ENCODE measurements around the gene GNG13. TPM values are rescaled to one million over a fixed set of nuclear protein-coding genes. Genes with fewer than 3 reads are reported as not detected.
A peak's percentile ranks its signal among the peaks of the same experiment; 100 is the strongest.
"Not testable (repeated sequence)": the region's sequence is repeated elsewhere in the genome, so short reads cannot be mapped to it uniquely, and the experiment has no call there.

The GNG13 gene
- total and polyA plus RNA-seq, 5 donors: not detected

DNA sequence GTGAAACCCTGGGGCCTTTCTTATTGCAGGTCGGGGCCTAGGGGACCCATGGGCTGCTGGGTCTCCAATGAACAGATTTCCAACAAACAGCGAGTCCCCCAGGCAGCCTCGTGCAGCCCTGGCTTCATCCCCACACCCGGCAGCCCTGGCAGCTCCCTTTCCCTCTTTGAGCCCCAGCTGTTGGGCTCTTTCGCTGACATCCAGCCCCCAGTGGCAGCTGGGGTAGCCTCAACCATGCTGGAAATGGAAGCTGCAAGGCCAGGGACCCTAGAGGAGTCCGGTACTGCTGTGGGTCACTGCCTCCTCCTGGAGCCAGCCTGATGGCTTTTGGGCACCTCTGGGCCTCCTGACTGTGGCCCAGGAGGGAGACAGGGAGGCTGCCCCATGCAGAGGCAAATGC lies 18.3 kb downstream of the GNG13 start:
- DNase-seq: no peak
- H3K9me3 ChIP-seq (ENCODE audit: control insufficient read depth, low read length): no peaks in the 10 kb centered on the region
- WGBS: 53% methylated on average over 6 of the region's 6 CpGs
- no peak overlapping the region for H3K4me3 ChIP-seq (ENCODE audit: low read length)
- no peaks in the 10 kb centered on the region for H3K4me1 ChIP-seq (ENCODE audit: control insufficient read depth, insufficient read depth, low read length)
- intact Hi-C loops (cut with DNase I): loop anchor here in 1 of 4 donors (10.0 kb wide), 1 partner anchor 67 kb away; the partner anchor contains the start of gene METRN
- H3K27me3 ChIP-seq (ENCODE audit: control insufficient read depth, insufficient read depth): no peaks in the 10 kb centered on the region
- ATAC-seq: no peak
- no peak overlapping the region for H3K27ac ChIP-seq (ENCODE audit: low read length)

DNA sequence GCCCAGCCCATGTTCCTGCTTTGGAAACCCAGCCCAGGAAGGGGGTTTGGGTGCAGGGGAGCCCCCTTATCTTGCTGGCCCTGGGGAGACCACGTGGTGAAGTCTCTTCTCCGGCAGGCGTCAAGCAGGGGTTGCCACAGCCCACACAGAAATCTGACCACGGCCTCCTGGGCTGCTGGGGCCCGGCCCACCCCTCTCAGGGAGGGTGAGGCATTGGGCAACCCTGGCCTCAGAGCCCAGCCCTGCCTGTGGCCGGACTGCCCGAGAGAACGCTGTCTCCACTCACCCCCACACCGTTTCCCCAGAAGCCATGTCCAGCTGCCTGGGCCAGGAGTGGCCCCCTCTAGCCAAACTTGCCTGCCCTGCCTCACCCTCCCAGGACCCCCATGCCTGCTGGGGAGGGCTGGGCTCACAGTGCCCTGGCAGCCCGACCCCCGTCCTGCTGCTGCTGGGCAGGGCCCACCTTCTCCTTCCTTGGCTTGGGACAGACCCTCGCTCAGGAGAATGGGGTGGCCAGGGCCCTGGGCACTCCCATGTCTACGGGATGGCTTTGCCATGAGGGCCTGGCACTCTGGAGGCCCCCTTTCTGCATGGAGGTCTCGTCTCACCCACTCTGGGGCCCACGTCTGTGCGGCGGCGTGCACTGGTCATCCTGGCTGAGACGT lies 19.1 kb downstream of the GNG13 start:
- Histone ChIP-seq H3K27me3 (ENCODE audit: control insufficient read depth, insufficient read depth) (no peaks in the 10 kb centered on the region), H3K9me3 (ENCODE audit: control insufficient read depth, low read length) (no peaks in the 10 kb centered on the region), H3K27ac (ENCODE audit: low read length) (no peak overlapping the region), H3K4me1 (ENCODE audit: control insufficient read depth, insufficient read depth, low read length) (no peaks in the 10 kb centered on the region), H3K4me3 (ENCODE audit: low read length) (no peak overlapping the region)
- no peak for ATAC-seq
- intact Hi-C loops (cut with DNase I): loop anchor here in 1 of 4 donors (10.0 kb wide), 1 partner anchor 67 kb away; the partner anchor contains the start of gene METRN
- 70% methylated on average over 19 of the region's 19 CpGs for WGBS
- no peak for DNase-seq

DNA sequence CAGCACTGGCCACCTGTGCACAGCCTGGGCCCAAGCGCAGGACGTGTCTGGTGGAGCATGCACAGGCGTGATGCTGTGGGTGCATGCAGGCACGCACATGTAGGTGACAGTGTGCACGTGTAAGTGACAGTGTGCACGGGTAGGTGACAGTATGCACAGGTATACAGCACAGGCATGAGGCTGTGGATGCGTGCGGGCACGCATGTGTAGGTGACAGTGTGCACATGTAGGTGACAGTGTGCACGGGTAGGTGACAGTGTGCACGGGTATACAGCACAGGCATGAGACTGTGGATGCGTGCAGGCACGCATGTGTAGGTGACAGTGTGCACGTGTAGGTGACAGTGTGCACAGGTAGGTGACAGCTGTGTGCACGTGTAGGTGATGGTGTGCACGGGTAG lies 20.2 kb downstream of the GNG13 start:
- intact Hi-C loops (cut with DNase I): loop anchor here in 1 of 4 donors (10.0 kb wide), 1 partner anchor 65 kb away; the partner anchor contains the start of gene METRN
- no peaks in the 10 kb centered on the region for H3K27me3 ChIP-seq (ENCODE audit: control insufficient read depth, insufficient read depth)
- 87% methylated on average over 16 of the region's 16 CpGs for WGBS
- H3K4me1 ChIP-seq (ENCODE audit: control insufficient read depth, insufficient read depth, low read length): no peaks in the 10 kb centered on the region
- no peak for ATAC-seq
- H3K4me3 ChIP-seq (ENCODE audit: low read length): no peak overlapping the region
- H3K27ac ChIP-seq (ENCODE audit: low read length): no peak overlapping the region
- no peaks in the 10 kb centered on the region for H3K9me3 ChIP-seq (ENCODE audit: control insufficient read depth, low read length)
- no peak for DNase-seq

DNA sequence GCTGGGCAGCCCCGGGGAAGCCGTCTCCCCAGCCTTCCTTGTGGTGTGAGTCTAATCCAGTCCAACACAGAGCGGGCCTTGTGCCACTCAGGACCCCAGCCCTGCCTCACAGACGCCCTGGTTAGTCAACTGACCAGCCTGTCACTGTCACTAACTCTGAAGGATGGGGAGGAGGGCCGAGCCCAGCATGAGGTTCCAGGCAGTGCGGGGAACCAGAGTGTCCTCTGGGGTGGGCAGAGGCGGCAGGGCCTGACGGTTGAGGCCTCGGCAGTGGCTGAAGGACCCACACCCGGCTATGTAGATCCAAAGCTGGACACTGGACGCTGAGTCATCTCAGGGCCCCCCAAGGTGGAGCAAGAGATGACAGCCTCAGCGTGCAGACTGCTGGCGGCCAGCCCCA lies 21.0 kb downstream of the GNG13 start:
- Histone ChIP-seq H3K4me3 (ENCODE audit: low read length) (no peak overlapping the region), H3K27me3 (ENCODE audit: control insufficient read depth, insufficient read depth) (no peaks in the 10 kb centered on the region), H3K9me3 (ENCODE audit: control insufficient read depth, low read length) (no peaks in the 10 kb centered on the region), H3K4me1 (ENCODE audit: control insufficient read depth, insufficient read depth, low read length) (no peaks in the 10 kb centered on the region), H3K27ac (ENCODE audit: low read length) (no peak overlapping the region)
- 64% methylated on average over 13 of the region's 13 CpGs for WGBS
- intact Hi-C loops (cut with DNase I): no loop called here
- ATAC-seq (no peak), DNase-seq (no peak)

DNA sequence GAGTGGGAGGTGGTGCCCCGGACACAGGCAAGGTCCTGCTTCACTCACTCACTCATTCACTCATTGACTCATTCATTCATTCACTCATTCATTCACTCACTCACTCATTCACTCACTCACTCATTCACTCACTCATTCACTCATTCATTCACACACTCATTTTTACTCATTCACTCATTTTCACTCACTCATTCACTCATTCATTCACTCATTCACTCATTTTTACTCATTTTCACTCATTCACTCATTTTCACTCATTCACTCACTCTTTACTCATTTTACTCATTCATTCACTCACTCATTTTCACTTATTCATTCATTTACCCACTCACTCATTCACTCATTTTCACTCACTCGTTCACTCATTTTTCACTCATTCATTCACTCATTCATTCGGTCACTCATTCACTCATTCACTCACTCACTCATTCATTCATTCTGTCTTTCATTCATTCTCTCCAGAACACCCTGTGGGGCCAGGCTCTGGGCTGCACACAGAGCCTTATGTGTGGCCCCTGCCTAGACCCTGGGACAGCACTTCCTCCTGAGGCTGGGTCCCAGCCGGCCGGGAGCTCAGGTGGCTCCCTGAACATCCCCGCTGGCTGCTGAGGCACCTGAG lies 21.5 kb downstream of the GNG13 start:
- no peak overlapping the region for H3K27ac ChIP-seq (ENCODE audit: low read length)
- intact Hi-C loops (cut with DNase I): no loop called here
- H3K27me3 ChIP-seq (ENCODE audit: control insufficient read depth, insufficient read depth): no peaks in the 10 kb centered on the region
- H3K4me1 ChIP-seq (ENCODE audit: control insufficient read depth, insufficient read depth, low read length): no peaks in the 10 kb centered on the region
- no peaks in the 10 kb centered on the region for H3K9me3 ChIP-seq (ENCODE audit: control insufficient read depth, low read length)
- 84% methylated on average over 6 of the region's 6 CpGs for WGBS
- H3K4me3 ChIP-seq (ENCODE audit: low read length): no peak overlapping the region
- ATAC-seq (no peak), DNase-seq (no peak)

DNA sequence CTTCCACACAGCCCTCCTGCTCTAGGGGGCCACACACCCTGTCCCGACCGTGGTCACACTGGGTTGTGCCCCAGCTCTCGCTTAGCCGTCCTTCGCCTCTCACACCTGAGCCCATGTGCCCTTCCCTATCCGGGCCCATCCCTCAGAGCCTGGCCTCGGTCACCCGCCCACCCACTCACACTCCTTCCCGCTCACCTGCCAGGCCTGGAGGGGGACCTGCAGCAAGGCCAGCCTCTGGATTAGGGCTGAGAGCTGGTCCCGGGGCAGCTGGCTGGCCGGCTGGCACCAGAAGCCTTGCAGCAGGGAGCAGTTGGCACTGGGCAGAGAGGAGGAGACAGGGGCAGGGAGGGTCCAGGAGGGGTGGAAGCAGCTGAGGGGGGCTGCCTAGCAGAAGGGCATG lies 22.1 kb downstream of the GNG13 start:
- H3K27me3 ChIP-seq (ENCODE audit: control insufficient read depth, insufficient read depth): no peaks in the 10 kb centered on the region
- intact Hi-C loops (cut with DNase I): no loop called here
- WGBS: 76% methylated on average over 11 of the region's 11 CpGs

DNA sequence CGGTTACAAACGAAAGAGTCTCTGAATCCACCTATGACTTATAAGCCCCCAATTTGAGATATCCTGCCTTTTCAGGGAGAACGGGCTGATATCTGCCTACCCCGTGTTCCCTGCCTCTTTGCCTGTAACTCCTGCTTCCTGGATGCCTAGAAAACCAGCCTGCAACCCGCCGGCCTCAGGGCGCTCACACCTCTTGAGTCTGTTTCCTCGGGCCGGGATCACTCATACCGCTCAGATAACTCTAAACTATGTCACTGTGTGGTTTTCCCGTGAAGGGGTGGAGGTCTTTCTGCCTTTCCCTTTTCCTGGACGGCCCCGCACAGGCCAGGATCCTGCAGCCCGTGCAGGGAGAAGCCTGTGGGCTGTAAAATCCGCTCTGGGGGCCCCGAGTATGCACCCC lies 22.7 kb downstream of the GNG13 start:
- Histone ChIP-seq H3K4me3 (ENCODE audit: low read length) (no peak overlapping the region), H3K9me3 (ENCODE audit: control insufficient read depth, low read length) (no peaks in the 10 kb centered on the region), H3K27me3 (ENCODE audit: control insufficient read depth, insufficient read depth) (no peaks in the 10 kb centered on the region), H3K4me1 (ENCODE audit: control insufficient read depth, insufficient read depth, low read length) (no peaks in the 10 kb centered on the region), H3K27ac (ENCODE audit: low read length) (no peak overlapping the region)
- ATAC-seq (no peak), DNase-seq (no peak)
- intact Hi-C loops (cut with DNase I): no loop called here
- WGBS: 24% methylated on average over 16 of the region's 16 CpGs

More for the DNA sequence above, 22.1 kb downstream of the GNG13 start:
- H3K27ac ChIP-seq (ENCODE audit: low read length): no peak overlapping the region
- H3K4me3 ChIP-seq (ENCODE audit: low read length): no peak overlapping the region
- H3K4me1 ChIP-seq (ENCODE audit: control insufficient read depth, insufficient read depth, low read length): no peaks in the 10 kb centered on the region
- no peak for ATAC-seq
- no peak for DNase-seq
- H3K9me3 ChIP-seq (ENCODE audit: control insufficient read depth, low read length): no peaks in the 10 kb centered on the region

DNA sequence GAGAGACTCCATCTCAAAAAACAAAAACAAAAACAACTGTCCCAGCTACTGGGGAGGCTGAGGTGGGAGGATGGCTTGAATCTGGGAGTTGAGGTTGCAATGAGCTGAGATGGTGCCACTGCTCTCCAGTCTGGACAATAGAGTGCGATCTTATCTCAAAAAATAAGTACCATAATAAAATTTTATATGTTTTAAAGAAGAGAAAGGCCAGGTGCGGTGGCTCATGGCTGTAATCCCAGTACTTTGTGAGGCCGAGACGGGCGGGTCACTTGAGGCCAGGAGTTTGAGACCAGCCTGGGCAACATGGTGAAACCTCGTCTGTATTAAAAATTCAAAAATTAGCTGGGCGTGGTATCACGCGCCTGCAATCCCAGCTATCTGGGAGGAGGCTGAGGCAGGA lies 23.7 kb downstream of the GNG13 start:
- DNase-seq (no peak), ATAC-seq (no peak)
- Histone ChIP-seq H3K27me3 (ENCODE audit: control insufficient read depth, insufficient read depth) (no peaks in the 10 kb centered on the region), H3K4me3 (ENCODE audit: low read length) (no peak overlapping the region), H3K9me3 (ENCODE audit: control insufficient read depth, low read length) (no peaks in the 10 kb centered on the region), H3K4me1 (ENCODE audit: control insufficient read depth, insufficient read depth, low read length) (no peaks in the 10 kb centered on the region), H3K27ac (ENCODE audit: low read length) (no peak overlapping the region)
- WGBS: 92% methylated on average over 9 of the region's 9 CpGs
- intact Hi-C loops (cut with DNase I): no loop called here

DNA sequence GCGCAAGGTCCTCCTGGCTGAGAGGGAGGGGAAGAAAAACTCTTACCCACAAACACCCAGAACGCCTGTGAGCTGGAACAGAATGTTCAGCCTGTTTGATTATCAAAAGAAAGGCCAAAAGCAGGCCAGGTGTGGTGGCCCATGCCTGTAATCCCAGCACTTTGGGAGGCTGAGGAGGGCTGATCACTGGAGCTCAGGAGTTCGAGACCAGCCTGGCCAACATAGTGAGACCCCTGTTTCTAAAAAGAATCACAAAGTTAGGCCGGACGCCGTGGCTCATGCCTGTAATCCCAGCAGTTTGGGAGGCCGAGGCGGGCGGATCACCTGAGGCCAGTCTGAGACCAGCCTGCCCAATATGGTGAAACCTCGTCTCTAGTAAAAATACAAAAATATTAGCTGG lies 24.2 kb downstream of the GNG13 start:
- DNase-seq; H3K27ac ChIP-seq (ENCODE audit: low read length); intact Hi-C loops (cut with DNase I); H3K4me1 ChIP-seq (ENCODE audit: control insufficient read depth, insufficient read depth, low read length); H3K4me3 ChIP-seq (ENCODE audit: low read length); H3K27me3 ChIP-seq (ENCODE audit: control insufficient read depth, insufficient read depth); H3K9me3 ChIP-seq (ENCODE audit: control insufficient read depth, low read length); ATAC-seq: not testable (repeated sequence)
- 86% methylated on average over 10 of the region's 10 CpGs for WGBS

DNA sequence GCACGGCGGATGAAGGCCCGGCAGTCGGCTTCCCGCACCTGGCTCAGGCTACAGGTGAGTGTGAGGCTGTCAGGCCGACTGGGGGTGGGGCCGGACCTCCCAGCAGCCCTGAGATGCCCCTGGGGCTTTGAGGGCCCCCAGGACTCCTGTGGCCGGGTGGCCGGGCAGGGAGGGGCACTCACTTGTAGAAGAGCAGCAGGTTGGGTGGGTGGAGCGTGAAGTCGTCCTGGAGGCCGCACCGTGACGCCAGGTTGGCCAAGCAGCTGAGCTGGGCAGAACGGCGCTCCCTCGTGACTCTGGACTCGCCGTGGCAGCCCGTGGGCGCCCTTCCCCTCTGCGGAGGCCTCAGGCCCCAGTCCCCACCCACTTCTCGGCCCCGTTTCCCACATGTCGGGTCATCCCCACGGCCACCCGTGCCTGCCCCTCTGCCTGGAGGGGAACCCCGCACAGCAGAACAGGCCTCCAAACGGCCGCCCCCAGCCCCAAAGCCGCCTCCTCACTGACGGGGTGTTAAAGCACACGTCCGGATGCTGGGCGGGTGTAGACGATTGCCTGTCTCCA lies 25.2 kb downstream of the GNG13 start:
- no peaks in the 10 kb centered on the region for H3K27me3 ChIP-seq (ENCODE audit: control insufficient read depth, insufficient read depth)
- no peaks in the 10 kb centered on the region for H3K9me3 ChIP-seq (ENCODE audit: control insufficient read depth, low read length)
- DNase-seq (peak in 1 of 3 donors; percentile 41), ATAC-seq (no peak)
- WGBS: 80% methylated on average over 36 of the region's 36 CpGs
- H3K4me1 ChIP-seq (ENCODE audit: control insufficient read depth, insufficient read depth, low read length): no peaks in the 10 kb centered on the region
- no peak overlapping the region for H3K4me3 ChIP-seq (ENCODE audit: low read length)
- intact Hi-C loops (cut with DNase I): no loop called here
- H3K27ac ChIP-seq (ENCODE audit: low read length): no peak overlapping the region

All from right cardiac atrium (tissue), 5 donors.